DMS 273 treated with DMSO at 0.1 percent for 48 hours (cell line): ENCODE results near the gene AREL1.
"Not testable (repeated sequence)": the region's sequence is repeated elsewhere in the genome, so short reads cannot be mapped to it uniquely, and the experiment has no call there.

Experiments used
- DNase-seq: peaks from one replicate; lab custom pipeline; 2025; lab: John Stamatoyannopoulos, UW

The AREL1 gene

GRCh38 chr14:74712499-74713394 lies at the start of gene AREL1, which contains the start of gene FCF1:
TSS of gene AREL1 (minus strand) at chr14:74713080. CDS start at chr14:74685615, 27,465 bp downstream.
TSS of gene FCF1 (plus strand) at chr14:74713144. CDS start at chr14:74713198, 54 bp downstream.
- DNase-seq: no peak

GRCh38 chr14:74758505-74758904 lies 45.6 kb upstream of the AREL1 start:
- DNase-seq: not testable (repeated sequence)

GRCh38 chr14:74756326-74756725 lies 43.4 kb upstream of the AREL1 start:
- no peak for DNase-seq

- no peak for DNase-seq
Observed at GRCh38 chr14:74754899-74755298, 42.0 kb upstream of the AREL1 start.

- DNase-seq: no peak
Observed at GRCh38 chr14:74754157-74754556, 41.3 kb upstream of the AREL1 start.

- no peak for DNase-seq
Observed at GRCh38 chr14:74747237-74747636, 34.4 kb upstream of the AREL1 start.

- no peak for DNase-seq
Observed at GRCh38 chr14:74739293-74740030, 26.6 kb upstream of the AREL1 start.

- no peak for DNase-seq
Observed at GRCh38 chr14:74737753-74738325, 25.0 kb upstream of the AREL1 start.

GRCh38 chr14:74735125-74735524 lies 22.2 kb upstream of the AREL1 start:
- no peak for DNase-seq

GRCh38 chr14:74733221-74733620 lies 20.3 kb upstream of the AREL1 start:
- no peak for DNase-seq

GRCh38 chr14:74732387-74732786 lies 19.5 kb upstream of the AREL1 start:
- DNase-seq: no peak

GRCh38 chr14:74723134-74723533 lies 10.3 kb upstream of the AREL1 start:
- DNase-seq: no peak

GRCh38 chr14:74720526-74720925 lies 7.6 kb upstream of the AREL1 start:
- DNase-seq: no peak

GRCh38 chr14:74713395-74713735 lies 485 bp upstream of the AREL1 start:
- DNase-seq: no peak

- no peak for DNase-seq
Observed at GRCh38 chr14:74711651-74712050, 1.2 kb downstream of the AREL1 start.

GRCh38 chr14:74710480-74710879 lies 2.4 kb downstream of the AREL1 start:
- no peak for DNase-seq

- no peak for DNase-seq
Observed at GRCh38 chr14:74705613-74706500, 7.0 kb downstream of the AREL1 start.

- no peak for DNase-seq
Observed at GRCh38 chr14:74704656-74705055, 8.2 kb downstream of the AREL1 start.

GRCh38 chr14:74703043-74703442 lies 9.8 kb downstream of the AREL1 start:
- no peak for DNase-seq

GRCh38 chr14:74702293-74702692 lies 10.6 kb downstream of the AREL1 start:
- no peak for DNase-seq

GRCh38 chr14:74698465-74698864 lies 14.4 kb downstream of the AREL1 start:
- DNase-seq: no peak

- DNase-seq: no peak
Observed at GRCh38 chr14:74697976-74698375, 14.9 kb downstream of the AREL1 start.
